HG02623 (cell line): ENCODE measurements around the gene TAGAP.
A peak's percentile ranks its signal among the peaks of the same experiment; 100 is the strongest.

Experiments used
- ATAC-seq: cut with Tn5 transposase; IDR thresholded peaks from one replicate; pipeline ENCODE4 v1.9.1; 2021; ENCODE audit warnings: moderate library complexity; ENCODE audit not compliant: unreplicated experiment

TAGAP gene

GRCh38 chr6:159044899-159045727 lies at the start of gene TAGAP:
TSS of gene TAGAP (minus strand) at chr6:159044991. CDS start at chr6:159044146, 845 bp downstream.
- ATAC-seq = peak; percentile 87

GRCh38 chr6:159093609-159094443 lies 49.0 kb upstream of the TAGAP start:
- ATAC-seq = no peak

- ATAC-seq = no peak
Observed at GRCh38 chr6:159092631-159093030, 47.8 kb upstream of the TAGAP start.

- no peak for ATAC-seq
Observed at GRCh38 chr6:159090530-159091480, 46.0 kb upstream of the TAGAP start.

- ATAC-seq = no peak
Observed at GRCh38 chr6:159089909-159090308, 45.1 kb upstream of the TAGAP start.

GRCh38 chr6:159089443-159089842 lies 44.7 kb upstream of the TAGAP start:
- no peak for ATAC-seq

GRCh38 chr6:159086033-159086618 lies 41.3 kb upstream of the TAGAP start:
- no peak for ATAC-seq

GRCh38 chr6:159085396-159085895 lies 40.7 kb upstream of the TAGAP start:
- ATAC-seq = no peak

- no peak for ATAC-seq
Observed at GRCh38 chr6:159084493-159085091, 39.8 kb upstream of the TAGAP start.

GRCh38 chr6:159083146-159083545 lies 38.4 kb upstream of the TAGAP start:
- no peak for ATAC-seq

- ATAC-seq = no peak
Observed at GRCh38 chr6:159082039-159082815, 37.4 kb upstream of the TAGAP start.

- no peak for ATAC-seq
Observed at GRCh38 chr6:159080217-159080976, 35.6 kb upstream of the TAGAP start.

GRCh38 chr6:159079367-159079766 lies 34.6 kb upstream of the TAGAP start:
- ATAC-seq = no peak

GRCh38 chr6:159077123-159077522 lies 32.3 kb upstream of the TAGAP start:
- ATAC-seq = no peak

GRCh38 chr6:159075506-159076228 lies 30.9 kb upstream of the TAGAP start:
- no peak for ATAC-seq

GRCh38 chr6:159074876-159075275 lies 30.1 kb upstream of the TAGAP start:
- no peak for ATAC-seq

GRCh38 chr6:159074120-159074684 lies 29.4 kb upstream of the TAGAP start:
- no peak for ATAC-seq
